Panc1 (cell line): ENCODE measurements around the gene SLC49A4.

ENCODE experiments used
- CTCF ChIP-seq: fragments of 450-650 bp; IDR thresholded peaks from 2 replicates; pipeline ENCODE4 v1.5.1; 2017; ENCODE audit warnings: mild to moderate bottlenecking
- POLR2AphosphoS5 ChIP-seq: IDR thresholded peaks from 2 replicates; pipeline ENCODE4 v1.6.1; 2012; ENCODE audit warnings: mild to moderate bottlenecking, low read depth, low read length, moderate library complexity
- SIN3A ChIP-seq: IDR thresholded peaks from 2 replicates; pipeline ENCODE4 v1.6.1; 2012; ENCODE audit warnings: low read depth, mild to moderate bottlenecking, low read length, moderate library complexity, borderline replicate concordance; ENCODE audit not compliant: insufficient read depth
- TCF7L2 ChIP-seq: IDR thresholded peaks from 2 replicates; pipeline ENCODE4 v1.6.1; 2011; ENCODE audit warnings: mild to moderate bottlenecking, low read depth, low read length, inconsistent platforms
- TF ChIP-seq, protein P1 (sequence below), 2 experiments: IDR thresholded peaks; 2 replicates each; pipeline ENCODE4 v1.6.1; 2011 to 2012; ENCODE audit warnings: low read depth in 2 of 2, control low read depth in 1 of 2, low read length in 1 of 2, mild to moderate bottlenecking in 1 of 2, moderate library complexity in 1 of 2; ENCODE audit not compliant: insufficient read depth in 1 of 2

GRCh38 chr3:122893754-122894668 lies 99.1 kb downstream of the SLC49A4 start:
- TF ChIP-seq CTCF (no peak), POLR2AphosphoS5 (no peak), TCF7L2 (no peak), SIN3A (no peak)
- TF ChIP-seq, protein P1, sequence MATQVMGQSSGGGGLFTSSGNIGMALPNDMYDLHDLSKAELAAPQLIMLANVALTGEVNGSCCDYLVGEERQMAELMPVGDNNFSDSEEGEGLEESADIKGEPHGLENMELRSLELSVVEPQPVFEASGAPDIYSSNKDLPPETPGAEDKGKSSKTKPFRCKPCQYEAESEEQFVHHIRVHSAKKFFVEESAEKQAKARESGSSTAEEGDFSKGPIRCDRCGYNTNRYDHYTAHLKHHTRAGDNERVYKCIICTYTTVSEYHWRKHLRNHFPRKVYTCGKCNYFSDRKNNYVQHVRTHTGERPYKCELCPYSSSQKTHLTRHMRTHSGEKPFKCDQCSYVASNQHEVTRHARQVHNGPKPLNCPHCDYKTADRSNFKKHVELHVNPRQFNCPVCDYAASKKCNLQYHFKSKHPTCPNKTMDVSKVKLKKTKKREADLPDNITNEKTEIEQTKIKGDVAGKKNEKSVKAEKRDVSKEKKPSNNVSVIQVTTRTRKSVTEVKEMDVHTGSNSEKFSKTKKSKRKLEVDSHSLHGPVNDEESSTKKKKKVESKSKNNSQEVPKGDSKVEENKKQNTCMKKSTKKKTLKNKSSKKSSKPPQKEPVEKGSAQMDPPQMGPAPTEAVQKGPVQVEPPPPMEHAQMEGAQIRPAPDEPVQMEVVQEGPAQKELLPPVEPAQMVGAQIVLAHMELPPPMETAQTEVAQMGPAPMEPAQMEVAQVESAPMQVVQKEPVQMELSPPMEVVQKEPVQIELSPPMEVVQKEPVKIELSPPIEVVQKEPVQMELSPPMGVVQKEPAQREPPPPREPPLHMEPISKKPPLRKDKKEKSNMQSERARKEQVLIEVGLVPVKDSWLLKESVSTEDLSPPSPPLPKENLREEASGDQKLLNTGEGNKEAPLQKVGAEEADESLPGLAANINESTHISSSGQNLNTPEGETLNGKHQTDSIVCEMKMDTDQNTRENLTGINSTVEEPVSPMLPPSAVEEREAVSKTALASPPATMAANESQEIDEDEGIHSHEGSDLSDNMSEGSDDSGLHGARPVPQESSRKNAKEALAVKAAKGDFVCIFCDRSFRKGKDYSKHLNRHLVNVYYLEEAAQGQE (IDR thresholded peaks at IDR 0.05; ENCODE audit: insufficient read depth in 1 of 2, low read depth in 2 of 2, low read length in 1 of 2), result no peak
